GM23338 (cell line): ENCODE data around the gene PGBD5. TPM values are rescaled to one million over a fixed set of nuclear protein-coding genes. Genes with fewer than 3 reads are reported as not detected.

Source experiments
- ATAC-seq: fragments of 200-7000 bp; cut with Tn5 transposase; 3 replicates; pipeline ENCODE4 v1.9.1; 2020
- DNase-seq: peaks from one replicate; pipeline ENCODE4 v3.0.0-alpha.2; 2015; ENCODE audit warnings: low spot score
- H2AFZ ChIP-seq: fragments of 200-600 bp; sonication (generic); 2 replicates; pipeline ENCODE4 v1.8.0; 2016; ENCODE audit warnings: antibody characterized with exemption, mild to moderate bottlenecking, moderate library complexity
- H3F3A ChIP-seq: fragments of 200-600 bp; sonication (generic); replicated peaks from 2 replicates; pipeline ENCODE4 v1.8.0; 2017; ENCODE audit warnings: antibody characterized with exemption, mixed run types, low read depth
- H3K27ac ChIP-seq: fragments of 200-600 bp; sonication (generic); 2 replicates; pipeline ENCODE4 v1.6.1; 2016; ENCODE audit warnings: low read depth
- H3K27me3 ChIP-seq: fragments of 200-600 bp; sonication (generic); 2 replicates; pipeline ENCODE4 v1.8.0; 2016; ENCODE audit warnings: mild to moderate bottlenecking, mixed run types, moderate library complexity; ENCODE audit not compliant: insufficient read depth
- H3K36me3 ChIP-seq: fragments of 200-600 bp; sonication (generic); 2 replicates; pipeline ENCODE4 v1.8.0; 2016; ENCODE audit warnings: mild to moderate bottlenecking; ENCODE audit not compliant: insufficient read depth
- H3K4me1 ChIP-seq: fragments of 200-600 bp; sonication (generic); 2 replicates; pipeline ENCODE4 v1.8.0; 2016; ENCODE audit warnings: mild to moderate bottlenecking, moderate library complexity; ENCODE audit not compliant: insufficient read depth
- H3K4me2 ChIP-seq: fragments of 200-600 bp; sonication (generic); 2 replicates; pipeline ENCODE4 v1.7.1; 2017; ENCODE audit warnings: mixed run types
- H3K4me3 ChIP-seq: fragments of 200-600 bp; sonication (generic); 2 replicates; pipeline ENCODE4 v1.6.1; 2016; ENCODE audit warnings: mixed run types
- H3K79me2 ChIP-seq: fragments of 200-600 bp; sonication (generic); replicated peaks from 2 replicates; pipeline ENCODE4 v1.8.0; 2017; ENCODE audit warnings: mild to moderate bottlenecking; ENCODE audit not compliant: insufficient read depth
- H3K9me2 ChIP-seq: fragments of 200-600 bp; sonication (generic); 2 replicates; pipeline ENCODE4 v1.8.0; 2017; ENCODE audit not compliant: insufficient read depth
- H4K20me1 ChIP-seq: fragments of 200-600 bp; sonication (generic); replicated peaks from 2 replicates; pipeline ENCODE4 v1.8.0; 2017; ENCODE audit warnings: mild to moderate bottlenecking; ENCODE audit not compliant: insufficient read depth
- H3K27ac Mint-ChIP-seq: 2 replicates; pipeline ENCODE4 v1.8.0; 2020; ENCODE audit warnings: inconsistent platforms, mild to moderate bottlenecking, moderate library complexity, mixed read lengths
- H3K27me3 Mint-ChIP-seq: 3 replicates; pipeline ENCODE4 v1.8.0; 2022; ENCODE audit warnings: low read depth, mild to moderate bottlenecking, moderate library complexity, mixed read lengths, inconsistent platforms; ENCODE audit not compliant: insufficient read depth, poor library complexity
- H3K36me3 Mint-ChIP-seq: 3 replicates; pipeline ENCODE4 v1.8.0; 2021; ENCODE audit warnings: low read depth, mild to moderate bottlenecking, inconsistent platforms, moderate library complexity, mixed read lengths
- H3K4me1 Mint-ChIP-seq: 3 replicates; pipeline ENCODE4 v1.8.0; 2020; ENCODE audit warnings: mild to moderate bottlenecking, inconsistent platforms, mixed read lengths
- H3K4me3 Mint-ChIP-seq: 3 replicates; pipeline ENCODE4 v1.8.0; 2021; ENCODE audit warnings: moderate library complexity, mild to moderate bottlenecking, inconsistent platforms, mixed read lengths
- H3K9me3 Mint-ChIP-seq: 3 replicates; pipeline ENCODE4 v1.8.0; 2020; ENCODE audit warnings: moderate library complexity, mild to moderate bottlenecking, inconsistent platforms, mixed read lengths
- CREB1 ChIP-seq: fragments of 250-450 bp; sonication (Bioruptor Pico); IDR thresholded peaks from 2 replicates; pipeline ENCODE4 v1.5.0; 2020; ENCODE audit warnings: low read depth, mild to moderate bottlenecking, moderate library complexity
- EZH2 ChIP-seq: fragments of 200-600 bp; sonication (generic); IDR thresholded peaks from one replicate; pipeline ENCODE4 v1.8.0; 2017; ENCODE audit warnings: antibody characterized with exemption, mild to moderate bottlenecking, low read depth; ENCODE audit not compliant: unreplicated experiment
- EZH2phosphoT487 ChIP-seq: fragments of 200-600 bp; sonication (generic); IDR thresholded peaks from one replicate; pipeline ENCODE4 v1.8.1; 2018; ENCODE audit warnings: antibody characterized with exemption; ENCODE audit not compliant: unreplicated experiment
- JUNB ChIP-seq: IDR thresholded peaks from one replicate; pipeline ENCODE4 v1.6.1; 2016; ENCODE audit warnings: antibody characterized with exemption; ENCODE audit not compliant: unreplicated experiment
- NANOG ChIP-seq: IDR thresholded peaks from 2 replicates; pipeline ENCODE4 v1.6.1; 2016; ENCODE audit warnings: antibody characterized with exemption, borderline replicate concordance
- POLR2AphosphoS5 ChIP-seq: IDR thresholded peaks from 2 replicates; pipeline ENCODE4 v1.6.1; 2016; ENCODE audit warnings: antibody characterized with exemption, low read depth
- STAT1 ChIP-seq: IDR thresholded peaks from one replicate; pipeline ENCODE4 v1.6.1; 2016; ENCODE audit warnings: antibody characterized with exemption; ENCODE audit not compliant: unreplicated experiment
- ZNF114 ChIP-seq: fragments of 250-450 bp; sonication (Bioruptor Pico); IDR thresholded peaks from 2 replicates; pipeline ENCODE4 v1.5.0; 2020; ENCODE audit warnings: mild to moderate bottlenecking, moderate library complexity
- ZNF331 ChIP-seq: fragments of 250-450 bp; sonication (Bioruptor Pico); IDR thresholded peaks from 2 replicates; pipeline ENCODE4 v1.5.0; 2020; ENCODE audit warnings: low read depth, mild to moderate bottlenecking, moderate library complexity
- ZNF462 ChIP-seq: fragments of 250-450 bp; sonication (Bioruptor Pico); IDR thresholded peaks from 2 replicates; pipeline ENCODE4 v1.5.0; 2020; ENCODE audit warnings: mild to moderate bottlenecking, moderate library complexity
- polyA plus RNA-seq: library from polyadenylated mRNA; unstranded; fragments of >200 nt; fragmentation: Nextera tagmentation; extraction: Ambion mirVana; gene quantifications from 2 replicates; pipeline ENCODE4 v1.2.1, GENCODE V29; 2016
- total RNA-seq: library from RNA; depleted of rRNA; stranded (reverse); fragments of >200 nt; shearing (Covaris generic); gene quantifications from 2 replicates; pipeline ENCODE4 v1.2.3, GENCODE V29; 2014
- TF ChIP-seq, protein P1 (sequence below), 2 experiments: fragments of 200-600 bp in 1 of 2; sonication (generic) in 1 of 2; conservative IDR thresholded peaks; 2 replicates each; pipeline versions ENCODE4 v1.5.1 to v1.6.1; 2016 to 2017; ENCODE audit warnings: antibody characterized with exemption in 2 of 2, low read depth in 2 of 2, mild to moderate bottlenecking in 2 of 2, moderate library complexity in 1 of 2
- TF ChIP-seq, protein P2 (sequence below): IDR thresholded peaks from 2 replicates; pipeline ENCODE4 v1.6.1; 2016; ENCODE audit warnings: antibody characterized with exemption
- TF ChIP-seq, protein P3 (sequence below): IDR thresholded peaks from one replicate; pipeline ENCODE4 v1.6.1; 2018; ENCODE audit warnings: antibody characterized with exemption; ENCODE audit not compliant: unreplicated experiment

PGBD5 gene
- total and polyA plus RNA-seq, 2 experiments from 2014 or later = 3.4 to 16.6 TPM

GRCh38 chr1:230339033-230339432, 87.1 kb downstream of the PGBD5 start:
- Mint-ChIP-seq H3K36me3 (peaks cover 32% of the 10 kb centered on the region), H3K4me1 (peaks cover 7% of the 10 kb centered on the region; the same call in 1 of the 3 replicates), H3K27ac (no peak overlapping the region), H3K9me3 (no peaks in the 10 kb centered on the region), H3K4me3 (no peak overlapping the region), H3K27me3 (peaks cover 8% of the 10 kb centered on the region)
- H3K79me2 ChIP-seq = no peaks in the 10 kb centered on the region
- no peaks in the 10 kb centered on the region; the same call in 1 of the 2 replicates for H3K36me3 ChIP-seq
- ATAC-seq = no peak
- H3F3A ChIP-seq = no peaks in the 10 kb centered on the region
- no peak overlapping the region for H3K4me2 ChIP-seq
- H3K27me3 ChIP-seq = no peaks in the 10 kb centered on the region
- TF ChIP-seq, protein P1, sequence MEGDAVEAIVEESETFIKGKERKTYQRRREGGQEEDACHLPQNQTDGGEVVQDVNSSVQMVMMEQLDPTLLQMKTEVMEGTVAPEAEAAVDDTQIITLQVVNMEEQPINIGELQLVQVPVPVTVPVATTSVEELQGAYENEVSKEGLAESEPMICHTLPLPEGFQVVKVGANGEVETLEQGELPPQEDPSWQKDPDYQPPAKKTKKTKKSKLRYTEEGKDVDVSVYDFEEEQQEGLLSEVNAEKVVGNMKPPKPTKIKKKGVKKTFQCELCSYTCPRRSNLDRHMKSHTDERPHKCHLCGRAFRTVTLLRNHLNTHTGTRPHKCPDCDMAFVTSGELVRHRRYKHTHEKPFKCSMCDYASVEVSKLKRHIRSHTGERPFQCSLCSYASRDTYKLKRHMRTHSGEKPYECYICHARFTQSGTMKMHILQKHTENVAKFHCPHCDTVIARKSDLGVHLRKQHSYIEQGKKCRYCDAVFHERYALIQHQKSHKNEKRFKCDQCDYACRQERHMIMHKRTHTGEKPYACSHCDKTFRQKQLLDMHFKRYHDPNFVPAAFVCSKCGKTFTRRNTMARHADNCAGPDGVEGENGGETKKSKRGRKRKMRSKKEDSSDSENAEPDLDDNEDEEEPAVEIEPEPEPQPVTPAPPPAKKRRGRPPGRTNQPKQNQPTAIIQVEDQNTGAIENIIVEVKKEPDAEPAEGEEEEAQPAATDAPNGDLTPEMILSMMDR (conservative IDR thresholded peaks at IDR 0.05; ENCODE audit: low read depth in 2 of 2) = no peak
- TF ChIP-seq EZH2 (no peak), ZNF462 (CRISPR knock-in tag) (no peak), JUNB (no peak), STAT1 (no peak), EZH2phosphoT487 (no peak), NANOG (no peak), ZNF331 (no peak), ZNF114 (no peak), POLR2AphosphoS5 (no peak), CREB1 (CRISPR knock-in tag) (no peak)
- TF ChIP-seq, protein P2, sequence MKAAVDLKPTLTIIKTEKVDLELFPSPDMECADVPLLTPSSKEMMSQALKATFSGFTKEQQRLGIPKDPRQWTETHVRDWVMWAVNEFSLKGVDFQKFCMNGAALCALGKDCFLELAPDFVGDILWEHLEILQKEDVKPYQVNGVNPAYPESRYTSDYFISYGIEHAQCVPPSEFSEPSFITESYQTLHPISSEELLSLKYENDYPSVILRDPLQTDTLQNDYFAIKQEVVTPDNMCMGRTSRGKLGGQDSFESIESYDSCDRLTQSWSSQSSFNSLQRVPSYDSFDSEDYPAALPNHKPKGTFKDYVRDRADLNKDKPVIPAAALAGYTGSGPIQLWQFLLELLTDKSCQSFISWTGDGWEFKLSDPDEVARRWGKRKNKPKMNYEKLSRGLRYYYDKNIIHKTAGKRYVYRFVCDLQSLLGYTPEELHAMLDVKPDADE = no peak
- TF ChIP-seq, protein P3, sequence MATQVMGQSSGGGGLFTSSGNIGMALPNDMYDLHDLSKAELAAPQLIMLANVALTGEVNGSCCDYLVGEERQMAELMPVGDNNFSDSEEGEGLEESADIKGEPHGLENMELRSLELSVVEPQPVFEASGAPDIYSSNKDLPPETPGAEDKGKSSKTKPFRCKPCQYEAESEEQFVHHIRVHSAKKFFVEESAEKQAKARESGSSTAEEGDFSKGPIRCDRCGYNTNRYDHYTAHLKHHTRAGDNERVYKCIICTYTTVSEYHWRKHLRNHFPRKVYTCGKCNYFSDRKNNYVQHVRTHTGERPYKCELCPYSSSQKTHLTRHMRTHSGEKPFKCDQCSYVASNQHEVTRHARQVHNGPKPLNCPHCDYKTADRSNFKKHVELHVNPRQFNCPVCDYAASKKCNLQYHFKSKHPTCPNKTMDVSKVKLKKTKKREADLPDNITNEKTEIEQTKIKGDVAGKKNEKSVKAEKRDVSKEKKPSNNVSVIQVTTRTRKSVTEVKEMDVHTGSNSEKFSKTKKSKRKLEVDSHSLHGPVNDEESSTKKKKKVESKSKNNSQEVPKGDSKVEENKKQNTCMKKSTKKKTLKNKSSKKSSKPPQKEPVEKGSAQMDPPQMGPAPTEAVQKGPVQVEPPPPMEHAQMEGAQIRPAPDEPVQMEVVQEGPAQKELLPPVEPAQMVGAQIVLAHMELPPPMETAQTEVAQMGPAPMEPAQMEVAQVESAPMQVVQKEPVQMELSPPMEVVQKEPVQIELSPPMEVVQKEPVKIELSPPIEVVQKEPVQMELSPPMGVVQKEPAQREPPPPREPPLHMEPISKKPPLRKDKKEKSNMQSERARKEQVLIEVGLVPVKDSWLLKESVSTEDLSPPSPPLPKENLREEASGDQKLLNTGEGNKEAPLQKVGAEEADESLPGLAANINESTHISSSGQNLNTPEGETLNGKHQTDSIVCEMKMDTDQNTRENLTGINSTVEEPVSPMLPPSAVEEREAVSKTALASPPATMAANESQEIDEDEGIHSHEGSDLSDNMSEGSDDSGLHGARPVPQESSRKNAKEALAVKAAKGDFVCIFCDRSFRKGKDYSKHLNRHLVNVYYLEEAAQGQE = no peak
- no peak overlapping the region for H3K4me3 ChIP-seq
- H3K9me2 ChIP-seq = no peaks in the 10 kb centered on the region
- no peaks in the 10 kb centered on the region; the same call in none of the 2 replicates for H4K20me1 ChIP-seq
- H2AFZ ChIP-seq = no peak overlapping the region
- no peak for DNase-seq
- H3K27ac ChIP-seq = no peak overlapping the region
- H3K4me1 ChIP-seq = no peaks in the 10 kb centered on the region
